Measurements from ENCODE around the gene DMGDH. TPM values are rescaled to one million over a fixed set of nuclear protein-coding genes. Genes with fewer than 3 reads are reported as not detected.
"Not testable (repeated sequence)": the region's sequence is repeated elsewhere in the genome, so short reads cannot be mapped to it uniquely, and the experiment has no call there.

The DMGDH gene
- total RNA-seq, 1 donor from 2014 or later, result 0.36 TPM

DNA sequence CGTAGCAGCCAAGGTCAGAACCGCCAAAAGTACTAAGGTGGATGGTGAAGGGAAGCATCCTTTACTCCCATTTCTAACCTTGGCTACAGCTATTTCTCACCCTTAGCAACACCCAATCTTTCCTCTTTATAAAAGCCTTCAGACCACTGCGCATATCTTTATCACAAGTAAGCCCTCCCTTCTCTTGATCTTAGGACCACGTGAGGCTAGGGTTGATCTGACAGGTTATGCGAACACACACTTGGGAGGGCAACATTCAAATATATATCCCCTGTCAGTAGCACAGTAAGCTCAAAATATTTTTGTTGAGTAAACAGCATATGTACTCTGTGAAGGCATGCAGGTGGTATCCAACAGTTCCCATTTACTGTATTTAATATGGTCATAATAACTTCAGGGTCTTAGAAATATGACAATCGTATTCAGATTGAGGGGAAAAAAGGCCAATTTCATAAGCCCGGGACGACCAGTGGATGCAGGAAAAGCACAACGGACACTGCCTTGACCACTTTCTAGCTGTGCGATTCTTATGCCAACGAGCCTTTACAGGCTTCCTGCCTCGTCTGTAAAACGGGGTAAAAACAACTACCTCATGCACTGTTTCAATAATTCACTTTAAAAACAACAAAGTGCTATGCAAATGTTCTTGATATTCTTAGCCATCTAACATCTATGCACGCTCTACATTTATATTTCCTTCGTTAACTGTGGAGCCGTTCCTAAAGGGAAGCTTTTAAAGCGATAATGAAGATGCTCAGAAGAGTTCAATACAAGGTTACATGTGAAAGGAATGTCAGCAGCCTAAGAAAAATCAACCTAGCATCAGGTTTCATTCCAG is 85.7 kb downstream of the DMGDH start:
- Mint-ChIP-seq H3K4me3 (ENCODE audit: unreplicated experiment) (peak overlapping the region; percentile 89), H3K9me3 (ENCODE audit: unreplicated experiment) (no peaks in the 10 kb centered on the region), H3K27me3 (ENCODE audit: unreplicated experiment) (no peaks in the 10 kb centered on the region), H3K27ac (ENCODE audit: unreplicated experiment) (peak overlapping the region; percentile 48), H3K36me3 (ENCODE audit: low read depth, unreplicated experiment) (no peaks in the 10 kb centered on the region), H3K4me1 (ENCODE audit: unreplicated experiment) (peaks cover 14% of the 10 kb centered on the region)
- DNase-seq (ENCODE audit: low spot score), result no peak
- TF ChIP-seq, protein P1, sequence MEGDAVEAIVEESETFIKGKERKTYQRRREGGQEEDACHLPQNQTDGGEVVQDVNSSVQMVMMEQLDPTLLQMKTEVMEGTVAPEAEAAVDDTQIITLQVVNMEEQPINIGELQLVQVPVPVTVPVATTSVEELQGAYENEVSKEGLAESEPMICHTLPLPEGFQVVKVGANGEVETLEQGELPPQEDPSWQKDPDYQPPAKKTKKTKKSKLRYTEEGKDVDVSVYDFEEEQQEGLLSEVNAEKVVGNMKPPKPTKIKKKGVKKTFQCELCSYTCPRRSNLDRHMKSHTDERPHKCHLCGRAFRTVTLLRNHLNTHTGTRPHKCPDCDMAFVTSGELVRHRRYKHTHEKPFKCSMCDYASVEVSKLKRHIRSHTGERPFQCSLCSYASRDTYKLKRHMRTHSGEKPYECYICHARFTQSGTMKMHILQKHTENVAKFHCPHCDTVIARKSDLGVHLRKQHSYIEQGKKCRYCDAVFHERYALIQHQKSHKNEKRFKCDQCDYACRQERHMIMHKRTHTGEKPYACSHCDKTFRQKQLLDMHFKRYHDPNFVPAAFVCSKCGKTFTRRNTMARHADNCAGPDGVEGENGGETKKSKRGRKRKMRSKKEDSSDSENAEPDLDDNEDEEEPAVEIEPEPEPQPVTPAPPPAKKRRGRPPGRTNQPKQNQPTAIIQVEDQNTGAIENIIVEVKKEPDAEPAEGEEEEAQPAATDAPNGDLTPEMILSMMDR (IDR thresholded peaks at IDR 0.05; ENCODE audit: unreplicated experiment), result no peak

DNA sequence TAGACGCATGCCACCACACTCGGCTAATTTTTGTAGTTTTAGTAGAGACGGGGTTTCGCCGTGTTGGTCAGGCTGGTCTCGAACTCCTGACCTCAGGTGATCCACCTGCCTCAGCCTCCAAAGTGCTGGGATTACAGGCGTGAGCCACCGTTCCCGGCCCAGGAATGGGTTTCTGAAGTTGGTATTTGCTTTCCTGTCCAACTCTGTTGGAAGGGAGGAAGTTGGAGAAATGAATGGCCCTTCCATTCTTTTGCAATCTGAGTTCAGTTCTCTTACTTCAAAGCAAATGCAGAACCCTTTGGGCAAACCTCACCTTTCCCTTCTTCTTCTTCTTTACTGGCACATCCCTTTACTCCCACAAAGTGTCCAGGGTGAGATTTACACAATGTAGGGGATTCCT is 86.3 kb downstream of the DMGDH start:
- H3K27me3 Mint-ChIP-seq (ENCODE audit: unreplicated experiment); H3K27ac Mint-ChIP-seq (ENCODE audit: unreplicated experiment); DNase-seq (ENCODE audit: low spot score); H3K9me3 Mint-ChIP-seq (ENCODE audit: unreplicated experiment); H3K36me3 Mint-ChIP-seq (ENCODE audit: low read depth, unreplicated experiment): not testable (repeated sequence)
- peak overlapping the region; percentile 89 for H3K4me3 Mint-ChIP-seq (ENCODE audit: unreplicated experiment)
- H3K4me1 Mint-ChIP-seq (ENCODE audit: unreplicated experiment), result peaks cover 14% of the 10 kb centered on the region

GRCh38 chr5:78979909-78980308 is 89.6 kb downstream of the DMGDH start:
- Mint-ChIP-seq H3K27me3 (ENCODE audit: unreplicated experiment) (no peaks in the 10 kb centered on the region), H3K4me3 (ENCODE audit: unreplicated experiment) (no peak overlapping the region), H3K27ac (ENCODE audit: unreplicated experiment) (no peak overlapping the region), H3K4me1 (ENCODE audit: unreplicated experiment) (peaks cover 10% of the 10 kb centered on the region), H3K9me3 (ENCODE audit: unreplicated experiment) (no peaks in the 10 kb centered on the region), H3K36me3 (ENCODE audit: low read depth, unreplicated experiment) (no peaks in the 10 kb centered on the region)
- TF ChIP-seq, protein P1 (IDR thresholded peaks at IDR 0.05; ENCODE audit: unreplicated experiment), result no peak
- no peak for DNase-seq (ENCODE audit: low spot score)

GRCh38 chr5:78979117-78979742 is 90.2 kb downstream of the DMGDH start:
- H3K27me3 Mint-ChIP-seq (ENCODE audit: unreplicated experiment), result no peaks in the 10 kb centered on the region
- no peaks in the 10 kb centered on the region for H3K36me3 Mint-ChIP-seq (ENCODE audit: low read depth, unreplicated experiment)
- H3K4me3 Mint-ChIP-seq (ENCODE audit: unreplicated experiment), result no peak overlapping the region
- TF ChIP-seq, protein P1 (IDR thresholded peaks at IDR 0.05; ENCODE audit: unreplicated experiment), result no peak
- no peaks in the 10 kb centered on the region for H3K9me3 Mint-ChIP-seq (ENCODE audit: unreplicated experiment)
- peaks cover 11% of the 10 kb centered on the region for H3K4me1 Mint-ChIP-seq (ENCODE audit: unreplicated experiment)
- no peak for DNase-seq (ENCODE audit: low spot score)
- no peak overlapping the region for H3K27ac Mint-ChIP-seq (ENCODE audit: unreplicated experiment)

- H3K27me3 Mint-ChIP-seq (ENCODE audit: unreplicated experiment), result no peaks in the 10 kb centered on the region
- TF ChIP-seq, protein P1 (IDR thresholded peaks at IDR 0.05; ENCODE audit: unreplicated experiment), result no peak
- H3K36me3 Mint-ChIP-seq (ENCODE audit: low read depth, unreplicated experiment), result no peaks in the 10 kb centered on the region
- H3K4me1 Mint-ChIP-seq (ENCODE audit: unreplicated experiment), result peaks cover 4% of the 10 kb centered on the region
- no peak overlapping the region for H3K4me3 Mint-ChIP-seq (ENCODE audit: unreplicated experiment)
- no peak for DNase-seq (ENCODE audit: low spot score)
- no peak overlapping the region for H3K27ac Mint-ChIP-seq (ENCODE audit: unreplicated experiment)
- no peaks in the 10 kb centered on the region for H3K9me3 Mint-ChIP-seq (ENCODE audit: unreplicated experiment)
Measured at GRCh38 chr5:78975035-78975434, 94.4 kb downstream of the DMGDH start.

Data from endothelial cell (in vitro differentiated cells).